ENCODE measurements around the gene CCDC181.

CCDC181 gene

DNA sequence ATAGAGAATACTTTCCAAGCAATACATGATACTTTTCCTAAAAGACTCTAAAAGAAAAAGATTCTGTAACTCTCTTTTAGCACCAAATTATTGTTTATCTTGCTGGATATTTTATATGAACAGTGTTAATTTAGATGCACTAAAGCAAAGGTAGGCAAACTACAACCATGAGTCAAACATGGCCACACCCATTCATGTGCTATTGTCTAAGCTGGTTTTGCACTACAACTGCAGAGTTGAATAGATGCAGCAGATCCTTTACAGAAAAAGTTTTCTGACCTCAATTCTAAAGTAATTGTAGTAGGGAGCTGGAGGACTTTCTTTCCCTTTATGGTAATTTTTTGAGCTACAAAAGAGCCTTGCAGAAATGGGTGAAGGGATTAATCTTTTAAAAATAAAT lies 39.9 kb downstream of the CCDC181 start:
- POLR2A ChIA-PET = no interaction called here
- CTCF ChIA-PET = no interaction called here
- TF ChIP-seq CTBP1 (IDR thresholded peaks at IDR 0.05; ENCODE audit: borderline replicate concordance) (no peak), ELF4 (IDR thresholded peaks at IDR 0.05) (no peak), HDGF (IDR thresholded peaks at IDR 0.05; ENCODE audit: borderline replicate concordance) (no peak), FOXK2 (IDR thresholded peaks at IDR 0.05) (no peak), LEF1 (IDR thresholded peaks at IDR 0.05; ENCODE audit: borderline replicate concordance) (no peak), SP1 (IDR thresholded peaks at IDR 0.05) (no peak), SUZ12 (IDR thresholded peaks at IDR 0.05) (no peak), NFRKB (IDR thresholded peaks at IDR 0.05) (no peak), PKNOX1 (IDR thresholded peaks at IDR 0.05) (no peak), FOXM1 (IDR thresholded peaks at IDR 0.05; ENCODE audit: borderline replicate concordance) (no peak), ZNF384 (IDR thresholded peaks at IDR 0.05) (no peak), FOXA1 (IDR thresholded peaks at IDR 0.05) (no peak)
- no peak for DNase-seq (ENCODE audit: extremely low spot score)

DNA sequence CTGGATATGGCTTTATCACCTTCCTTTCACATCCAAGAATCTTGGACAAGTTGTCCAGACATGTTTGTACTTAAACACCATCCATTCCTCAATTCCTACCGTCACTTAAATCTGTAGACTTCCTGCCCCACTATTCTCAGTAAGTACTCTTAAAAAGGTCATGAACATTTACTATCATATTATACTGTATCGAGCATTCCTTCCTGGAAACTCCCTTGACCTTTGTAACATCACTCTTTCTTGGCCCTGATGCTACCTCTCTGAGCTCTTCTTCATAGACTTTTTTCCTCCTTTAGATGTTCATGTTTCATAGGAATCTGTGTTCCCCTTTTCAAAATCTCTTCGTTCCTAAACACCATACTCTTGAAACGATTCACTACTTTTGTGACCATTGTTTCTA lies 43.8 kb downstream of the CCDC181 start:
- POLR2A ChIA-PET = no interaction called here
- CTCF ChIA-PET = no interaction called here
- DNase-seq (ENCODE audit: extremely low spot score) = no peak
- no peak for TF ChIP-seq ZNF384 (IDR thresholded peaks at IDR 0.05)

GRCh38 chr1:169381162-169381561 lies 46.1 kb downstream of the CCDC181 start:
- ChIA-PET CTCF (no interaction called here), POLR2A (no interaction called here)
- no peak for DNase-seq (ENCODE audit: extremely low spot score)
- TF ChIP-seq L3MBTL2 (conservative IDR thresholded peaks at IDR 0.05) (no peak), ARNT (IDR thresholded peaks at IDR 0.05) (no peak), CTBP1 (IDR thresholded peaks at IDR 0.05; ENCODE audit: borderline replicate concordance) (no peak), HDGF (IDR thresholded peaks at IDR 0.05; ENCODE audit: borderline replicate concordance) (no peak), FOXM1 (IDR thresholded peaks at IDR 0.05; ENCODE audit: borderline replicate concordance) (no peak), SP1 (IDR thresholded peaks at IDR 0.05) (no peak), SUZ12 (IDR thresholded peaks at IDR 0.05) (no peak), FOXA1 (IDR thresholded peaks at IDR 0.05) (no peak), LEF1 (IDR thresholded peaks at IDR 0.05; ENCODE audit: borderline replicate concordance) (no peak), ELF4 (IDR thresholded peaks at IDR 0.05) (no peak), ZNF384 (IDR thresholded peaks at IDR 0.05) (no peak), NFRKB (IDR thresholded peaks at IDR 0.05) (no peak), BHLHE40 (IDR thresholded peaks at IDR 0.05; ENCODE audit: borderline replicate concordance) (no peak), TARDBP (IDR thresholded peaks at IDR 0.05) (no peak), PKNOX1 (IDR thresholded peaks at IDR 0.05) (no peak), FOXK2 (IDR thresholded peaks at IDR 0.05) (no peak)

- TF ChIP-seq PKNOX1 (IDR thresholded peaks at IDR 0.05) (no peak), CTBP1 (IDR thresholded peaks at IDR 0.05; ENCODE audit: borderline replicate concordance) (no peak), FOXA1 (IDR thresholded peaks at IDR 0.05) (no peak), ARNT (IDR thresholded peaks at IDR 0.05) (no peak), BHLHE40 (IDR thresholded peaks at IDR 0.05; ENCODE audit: borderline replicate concordance) (no peak), FOXM1 (IDR thresholded peaks at IDR 0.05; ENCODE audit: borderline replicate concordance) (no peak), SP1 (IDR thresholded peaks at IDR 0.05) (no peak), L3MBTL2 (conservative IDR thresholded peaks at IDR 0.05) (no peak), FOXK2 (IDR thresholded peaks at IDR 0.05) (no peak), SUZ12 (IDR thresholded peaks at IDR 0.05) (no peak), NFRKB (IDR thresholded peaks at IDR 0.05) (no peak), HDGF (IDR thresholded peaks at IDR 0.05; ENCODE audit: borderline replicate concordance) (no peak), ELF4 (IDR thresholded peaks at IDR 0.05) (no peak), TARDBP (IDR thresholded peaks at IDR 0.05) (no peak), ZNF384 (IDR thresholded peaks at IDR 0.05) (no peak)
- ChIA-PET POLR2A (no interaction called here), CTCF (no interaction called here)
- DNase-seq (ENCODE audit: extremely low spot score) = no peak
Observed at GRCh38 chr1:169371404-169371803, 55.9 kb downstream of the CCDC181 start.

- no peak for TF ChIP-seq SUZ12 (IDR thresholded peaks at IDR 0.05)
- TF ChIP-seq BHLHE40 (IDR thresholded peaks at IDR 0.05; ENCODE audit: borderline replicate concordance) = no peak
- no peak for TF ChIP-seq HDGF (IDR thresholded peaks at IDR 0.05; ENCODE audit: borderline replicate concordance)
- TF ChIP-seq FOXM1 (IDR thresholded peaks at IDR 0.05; ENCODE audit: borderline replicate concordance) = no peak
- no peak for TF ChIP-seq SP1 (IDR thresholded peaks at IDR 0.05)
- no peak for TF ChIP-seq L3MBTL2 (conservative IDR thresholded peaks at IDR 0.05)
- no peak for TF ChIP-seq ZNF384 (IDR thresholded peaks at IDR 0.05)
- no peak for TF ChIP-seq TARDBP (IDR thresholded peaks at IDR 0.05)
- no peak for TF ChIP-seq LEF1 (IDR thresholded peaks at IDR 0.05; ENCODE audit: borderline replicate concordance)
- no peak for TF ChIP-seq ARNT (IDR thresholded peaks at IDR 0.05)
- ChIA-PET POLR2A (interaction anchor here (0.6 to 1.2 kb wide), 4 partner anchors 59 to 426 kb away, joined by 3 to 6 read pairs (median 4); partner anchors contain the start of genes CCDC181, METTL18 and SLC19A2), CTCF (no interaction called here)
- DNase-seq (ENCODE audit: extremely low spot score) = peak; percentile 39
Observed at GRCh38 chr1:169368406-169368769, 58.9 kb downstream of the CCDC181 start.

GRCh38 chr1:169367686-169368405 lies 59.4 kb downstream of the CCDC181 start, which contains the start of the genes BLZF1 and NME7:
Gene BLZF1 (plus strand): TSS chr1:169368195. CDS start chr1:169369523, 1,328 bp downstream.
Gene NME7 (minus strand): TSS chr1:169367797. CDS start chr1:169367710, 87 bp downstream.
- POLR2A ChIA-PET = interaction anchor here (0.6 to 1.2 kb wide), 5 partner anchors 59 to 754 kb away, joined by 3 to 6 read pairs (median 4); partner anchors contain the start of genes CCDC181, METTL18 and SLC19A2

More at GRCh38 chr1:169367686-169368405, 59.4 kb downstream of the CCDC181 start, which contains the start of the genes BLZF1 and NME7:
- TF ChIP-seq FOXK2 (IDR thresholded peaks at IDR 0.05) (no peak), PKNOX1 (IDR thresholded peaks at IDR 0.05) (peak; percentile 89)
- CTCF ChIA-PET = interaction anchor here (0.6 kb wide), 1 partner anchor 779 kb away, joined by 3 read pairs; no protein-coding TSS in a partner anchor
- peak; percentile 95 for DNase-seq (ENCODE audit: extremely low spot score)

Data from HEK293T (cell line).